GM19099 (cell line): ENCODE data around the gene SETD1A.

ENCODE experiments used
- POLR2A ChIP-seq: IDR thresholded peaks from 3 replicates; pipeline ENCODE4 v1.6.1; 2011; ENCODE audit warnings: low read depth; ENCODE audit not compliant: insufficient read length; ENCODE audit errors: extremely low read depth

SETD1A gene

GRCh38 chr16:30963925-30964511, 6.5 kb downstream of the SETD1A start:
- TF ChIP-seq POLR2A, result no peak

- no peak for TF ChIP-seq POLR2A
Measured at GRCh38 chr16:30964574-30965226, 7.1 kb downstream of the SETD1A start.

GRCh38 chr16:30965436-30965835, 7.9 kb downstream of the SETD1A start:
- TF ChIP-seq POLR2A, result no peak

DNA sequence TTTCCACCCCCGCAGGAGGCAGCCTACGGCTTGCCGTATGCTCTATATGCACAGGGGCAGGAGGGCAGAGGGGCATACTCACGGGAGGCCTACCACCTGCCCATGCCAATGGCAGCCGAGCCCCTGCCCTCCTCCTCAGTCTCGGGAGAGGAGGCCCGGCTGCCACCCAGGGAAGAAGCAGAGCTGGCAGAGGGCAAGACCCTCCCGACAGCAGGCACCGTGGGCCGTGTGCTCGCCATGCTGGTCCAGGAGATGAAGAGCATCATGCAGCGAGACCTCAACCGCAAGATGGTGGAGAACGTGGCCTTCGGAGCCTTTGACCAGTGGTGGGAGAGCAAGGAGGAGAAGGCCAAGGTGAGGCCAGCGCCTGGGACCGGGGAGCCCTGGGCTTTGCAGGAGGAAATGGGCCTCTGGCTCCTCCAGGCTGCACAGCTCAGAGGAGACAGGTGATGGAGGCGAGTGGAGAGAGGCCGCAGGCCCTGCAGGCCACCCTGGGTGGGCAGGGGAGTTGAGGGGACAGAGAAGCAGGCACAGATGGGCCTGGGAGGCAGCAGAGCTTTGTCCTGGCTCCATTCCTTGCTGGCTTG, 8.6 kb downstream of the SETD1A start:
- no peak for TF ChIP-seq POLR2A

DNA sequence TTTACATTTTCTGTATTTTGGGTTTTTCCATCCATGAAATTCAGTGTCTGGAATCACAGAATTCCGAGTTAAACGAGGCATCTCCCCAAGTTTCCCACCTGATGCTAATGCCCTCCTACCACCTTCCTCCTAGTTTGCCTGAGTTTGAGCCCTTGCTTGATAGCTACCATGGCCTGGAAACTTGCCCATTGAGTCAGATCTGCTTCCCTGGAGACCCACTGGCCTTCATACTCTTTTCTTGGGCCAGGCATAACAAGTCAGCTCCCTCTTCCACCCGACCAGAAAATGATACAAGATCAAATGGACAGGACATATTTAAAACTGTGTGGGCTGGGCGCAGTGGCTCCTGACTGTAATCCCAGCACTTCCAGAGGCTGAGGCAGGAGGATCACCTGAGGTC, 10.2 kb downstream of the SETD1A start:
- no peak for TF ChIP-seq POLR2A

DNA sequence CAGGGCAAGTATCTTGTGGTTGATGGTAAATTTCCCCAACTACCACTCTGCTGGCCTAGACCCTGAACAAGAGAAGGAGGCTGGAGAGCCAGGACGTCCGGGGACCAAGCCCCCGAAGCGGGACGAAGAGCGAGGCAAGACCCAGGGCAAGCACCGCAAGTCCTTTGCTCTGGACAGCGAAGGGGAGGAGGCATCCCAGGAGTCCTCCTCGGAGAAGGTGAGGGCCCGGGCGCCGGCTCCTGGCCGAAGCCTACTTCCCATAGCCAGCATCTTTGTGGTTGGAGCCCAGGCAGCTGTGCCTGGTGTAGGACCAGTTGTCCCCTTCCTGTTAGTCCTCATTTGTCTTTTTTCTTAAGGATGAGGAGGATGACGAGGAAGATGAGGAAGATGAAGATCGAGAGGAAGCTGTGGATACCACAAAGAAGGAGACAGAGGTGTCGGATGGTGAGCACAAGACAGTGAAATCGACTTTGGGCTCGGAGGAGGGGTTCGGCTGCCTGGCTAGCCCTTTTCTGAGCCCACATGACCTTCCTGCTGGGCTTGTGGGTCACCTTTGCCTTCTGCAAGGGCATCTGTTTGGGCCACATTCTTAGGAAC, 11.8 kb downstream of the SETD1A start:
- no peak for TF ChIP-seq POLR2A

DNA sequence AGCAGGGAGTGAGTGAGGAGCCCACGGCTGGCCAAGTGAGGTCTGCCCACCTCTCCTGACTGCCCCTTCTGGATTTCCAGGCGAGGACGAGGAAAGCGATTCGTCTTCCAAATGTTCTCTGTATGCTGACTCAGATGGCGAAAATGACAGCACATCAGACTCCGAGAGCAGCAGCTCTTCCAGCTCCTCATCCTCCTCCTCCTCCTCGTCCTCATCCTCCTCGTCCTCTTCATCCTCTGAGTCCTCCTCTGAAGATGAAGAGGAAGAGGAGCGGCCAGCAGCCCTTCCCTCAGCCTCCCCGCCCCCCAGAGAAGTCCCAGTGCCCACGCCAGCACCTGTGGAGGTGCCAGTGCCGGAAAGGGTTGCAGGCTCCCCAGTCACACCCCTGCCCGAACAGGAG, 13.7 kb downstream of the SETD1A start:
- TF ChIP-seq POLR2A, result no peak

DNA sequence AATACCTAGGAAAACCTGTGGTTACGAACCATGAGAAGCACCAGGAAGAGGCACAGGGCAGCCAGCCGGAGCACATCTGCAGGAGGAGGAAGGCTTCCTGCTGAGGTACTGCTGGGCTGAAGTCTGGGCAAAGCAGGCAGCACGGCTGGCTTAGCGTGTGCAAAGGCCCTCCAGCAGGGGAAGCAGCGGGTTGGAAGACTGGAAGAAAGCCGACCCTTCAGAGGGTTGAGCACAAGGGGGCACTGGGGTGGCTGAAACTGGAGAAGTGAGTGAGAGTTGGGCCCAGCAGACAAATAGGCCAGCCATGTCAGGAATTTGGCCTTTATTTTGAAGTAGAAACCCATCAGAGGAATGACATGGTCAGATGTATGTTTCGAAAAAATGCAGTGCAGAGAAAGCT, 15.3 kb downstream of the SETD1A start:
- no peak for TF ChIP-seq POLR2A

- no peak for TF ChIP-seq POLR2A
Measured at GRCh38 chr16:30974348-30974747, 16.8 kb downstream of the SETD1A start.

DNA sequence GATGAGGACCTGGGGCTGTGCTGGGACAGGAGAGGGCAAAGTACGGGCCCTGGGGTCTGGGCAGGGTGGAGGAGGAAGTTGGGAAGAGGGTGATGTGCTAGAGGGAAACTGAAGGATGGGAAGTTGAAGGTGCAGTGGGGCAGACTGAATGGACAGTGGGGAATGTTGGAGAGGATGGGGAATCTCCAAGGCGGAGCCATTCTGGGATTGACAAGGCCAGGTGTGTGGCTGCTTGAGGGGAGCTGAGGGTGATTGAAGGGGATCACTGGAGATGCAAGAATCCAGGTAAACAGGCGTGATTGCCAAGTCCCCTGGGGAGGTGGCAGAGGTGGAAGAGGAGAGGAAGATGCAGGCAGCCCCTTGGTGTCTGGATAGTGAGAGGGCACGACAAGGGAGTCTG, 18.9 kb downstream of the SETD1A start:
- no peak for TF ChIP-seq POLR2A

GRCh38 chr16:30977502-30977901, 19.9 kb downstream of the SETD1A start:
- TF ChIP-seq POLR2A, result no peak

GRCh38 chr16:30979170-30980022, 21.8 kb downstream of the SETD1A start:
- TF ChIP-seq POLR2A, result no peak

GRCh38 chr16:30980023-30980371, 22.4 kb downstream of the SETD1A start:
- no peak for TF ChIP-seq POLR2A

GRCh38 chr16:30980434-30980833, 22.9 kb downstream of the SETD1A start:
- no peak for TF ChIP-seq POLR2A

GRCh38 chr16:30980959-30981358, 23.4 kb downstream of the SETD1A start:
- no peak for TF ChIP-seq POLR2A

DNA sequence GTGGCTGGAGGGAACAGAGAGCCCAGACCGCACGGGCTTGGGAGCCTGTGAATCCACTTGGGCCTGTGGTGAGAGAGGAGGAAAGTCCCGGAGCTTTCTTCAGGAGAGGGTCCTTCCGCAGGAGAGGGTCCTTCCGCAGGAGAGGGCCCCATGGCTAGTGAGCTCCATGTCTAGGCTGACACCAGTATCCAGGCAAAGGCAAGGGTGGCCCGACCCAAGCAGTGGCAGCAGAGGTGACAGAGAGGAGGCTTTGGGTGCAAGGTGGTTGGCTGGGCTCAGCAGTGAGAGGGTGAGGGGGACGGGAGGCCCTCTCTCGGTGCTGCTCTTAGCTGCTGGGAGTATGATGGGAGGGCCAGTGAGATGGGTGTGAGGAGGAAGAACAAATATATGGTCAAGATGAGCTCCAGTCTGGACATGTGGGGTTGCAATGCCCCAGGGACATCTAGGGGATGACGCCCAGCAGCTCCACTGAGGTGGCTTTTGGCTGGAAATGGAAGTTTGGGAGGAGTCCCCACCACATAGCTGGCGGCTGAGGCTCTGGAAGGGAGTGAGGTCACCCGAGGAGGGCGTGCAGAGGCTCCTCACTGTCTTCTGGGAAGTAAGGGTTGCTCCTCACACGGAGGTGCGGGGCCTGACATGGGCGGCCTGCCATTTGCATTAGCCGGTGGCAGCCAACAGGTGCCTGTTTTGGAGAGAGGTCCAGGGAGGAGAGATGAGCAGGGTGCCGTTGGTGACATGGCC, 25.2 kb downstream of the SETD1A start:
- TF ChIP-seq POLR2A, result no peak
